HepG2 (cell line): ENCODE results near the gene HMCN1. TPM values are rescaled to one million over a fixed set of nuclear protein-coding genes. Genes with fewer than 3 reads are reported as not detected.

ENCODE experiments used
- ATAC-seq: fragments of 200-7000 bp; cut with Tn5 transposase; 3 replicates; pipeline ENCODE4 v1.9.1; 2020; ENCODE audit warnings: mild to moderate bottlenecking, moderate library complexity
- BruUV-seq: library from RNA; stranded (reverse); fragments of 400-500 nt; replicated peaks from 2 replicates; lab custom pipeline; 2021; lab: Mats Ljungman, UMichigan
- CTCF ChIA-PET: fragments of 300-600 bp; formaldehyde crosslinking; extraction: SDS; loops from one replicate; lab custom pipeline; 2021; ENCODE audit warnings: low total read pairs, inconsistent platforms, low intra/inter-chr PET ratio; lab: Yijun Ruan, JAX
- POLR2A ChIA-PET: fragments of 350-600 bp; sonication (Branson Sonifier 250); formaldehyde crosslinking; loops from one replicate; lab custom pipeline; 2020; ENCODE audit warnings: antibody characterized with exemption, inconsistent platforms; lab: Yijun Ruan, JAX
- DNase-seq: peaks from one replicate; pipeline ENCODE4 v3.0.0-alpha.2; 2015; ENCODE audit warnings: low spot score
- FAIRE-seq: peaks from 3 replicates; lab custom pipeline; 2011; peaks lifted over from hg19 to GRCh38; lab: Jason Lieb, UNC
- H2AFZ ChIP-seq: one replicate; pipeline ENCODE4 v1.6.1; 2011; ENCODE audit warnings: low read length, inconsistent platforms
- H3K27ac ChIP-seq: fragments of 300-600 bp; 3 replicates; pipeline ENCODE4 v1.8.0; 2011; ENCODE audit warnings: mixed run types, mild to moderate bottlenecking, mixed read lengths, low read length, inconsistent platforms; ENCODE audit not compliant: insufficient read depth; ENCODE audit errors: extremely low read length
- H3K27me3 ChIP-seq, 2 experiments: fragments of 200-600 bp in 1 of 2; 2 replicates in 1 of 2; 3 replicates in 1 of 2; pipeline versions ENCODE4 v1.6.0 to v1.8.0; 2011; ENCODE audit warnings: low read length in 2 of 2, mild to moderate bottlenecking in 2 of 2, moderate library complexity in 2 of 2, inconsistent platforms in 1 of 2; ENCODE audit not compliant: insufficient read depth in 2 of 2, control insufficient read depth in 1 of 2
- H3K36me3 ChIP-seq, 2 experiments: fragments of 200-600 bp in 1 of 2; replicated peaks in 1 of 2; 2 replicates in 1 of 2; 3 replicates in 1 of 2; pipeline versions ENCODE4 v1.5.1 to v1.8.0; 2011; ENCODE audit warnings: low read length in 2 of 2, inconsistent platforms in 1 of 2; ENCODE audit not compliant: insufficient read depth in 2 of 2, control insufficient read depth in 1 of 2
- H3K4me1 ChIP-seq: 2 replicates; pipeline ENCODE4 v1.5.1; 2012; ENCODE audit warnings: low read length, inconsistent platforms; ENCODE audit not compliant: insufficient read depth
- H3K4me2 ChIP-seq: 2 replicates; pipeline ENCODE4 v1.6.0; 2011; ENCODE audit warnings: low read depth, low read length, inconsistent platforms
- H3K4me3 ChIP-seq, 3 experiments: fragments of 200-600 bp in 1 of 3; sonication (generic), shearing (Covaris generic) in 1 of 3; replicated peaks in 1 of 3; 2 replicates each; pipeline ENCODE4 v1.5.1; 2011 to 2016; ENCODE audit warnings: low read length in 3 of 3, inconsistent platforms in 2 of 3, low read depth in 2 of 3, mild to moderate bottlenecking in 2 of 3, control low read depth in 1 of 3, mixed read lengths in 1 of 3; ENCODE audit not compliant: insufficient read depth in 1 of 3
- H3K79me2 ChIP-seq: one replicate; pipeline ENCODE4 v1.6.1; 2011; ENCODE audit warnings: low read length, inconsistent platforms; ENCODE audit not compliant: insufficient read depth
- H3K9ac ChIP-seq: 2 replicates; pipeline ENCODE4 v1.6.0; 2011; ENCODE audit warnings: mild to moderate bottlenecking, low read depth, low read length, inconsistent platforms; ENCODE audit not compliant: insufficient read depth
- H3K9me3 ChIP-seq: 2 replicates; pipeline ENCODE4 v1.5.1; 2012; ENCODE audit warnings: mild to moderate bottlenecking, low read length
- H4K20me1 ChIP-seq: 2 replicates; pipeline ENCODE4 v1.6.0; 2011; ENCODE audit warnings: inconsistent platforms, mild to moderate bottlenecking, low read length, moderate library complexity; ENCODE audit not compliant: insufficient read depth
- KDM1A ChIP-seq: IDR thresholded peaks from 2 replicates; pipeline ENCODE4 v1.6.1; 2016; ENCODE audit warnings: missing compliant biosample characterization
- NBN ChIP-seq: fragments of 450-650 bp; conservative IDR thresholded peaks from 2 replicates; pipeline ENCODE4 v1.6.1; 2017
- SNAPC2 ChIP-seq: sonication (generic); formaldehyde crosslinking; IDR thresholded peaks from 2 replicates; pipeline ENCODE4 v1.8.1; 2022; ENCODE audit warnings: mild to moderate bottlenecking, missing genetic modification reagents
- ZBTB42 ChIP-seq: sonication (generic); formaldehyde crosslinking; IDR thresholded peaks from 2 replicates; pipeline ENCODE4 v1.5.0; 2020; ENCODE audit warnings: mild to moderate bottlenecking, missing genetic modification reagents
- WGBS: methylation state at CpG from one replicate; pipeline ENCODE4 v1.1.6; 2017; ENCODE audit warnings: low lambda C conversion rate; 5-methylcytosine and 5-hydroxymethylcytosine counted together
- in situ Hi-C: cut with HindIII; loops from 2 replicates; pipeline ENCODE4 v1.10.0; 2017; ENCODE audit warnings: low pct_unique_long_range_greater_than_20kb; ENCODE audit not compliant: extremely low pct_ligation_motif_present
- intact Hi-C: fragments of 100-400 bp; cut with micrococcal nuclease; formaldehyde crosslinking; loops from one replicate; pipeline ENCODE4 v1.10.0; 2022; ENCODE audit not compliant: unreplicated experiment
- polyA plus RNA-seq, 8 experiments: library from polyadenylated mRNA; depleted of rRNA in 3 of 8; stranded (reverse) in 7 of 8; unstranded in 1 of 8; fragments of >200 nt; fragmentation: Illumina TruSeq in 4 of 8; extraction: Trizol in 4 of 8; gene quantifications; 2 replicates each; pipeline versions ENCODE4 v1.2.1 to v1.2.3, GENCODE V29; 2011 to 2016; ENCODE audit warnings: low read depth in 4 of 8, missing spikeins in 1 of 8, mixed read lengths in 1 of 8; ENCODE audit not compliant: insufficient read depth in 1 of 8
- total RNA-seq, 5 experiments: library from RNA; depleted of rRNA; stranded (reverse); fragments of >200 nt; fragmentation: Illumina TruSeq; extraction: Trizol; gene quantifications; 2 replicates each; pipeline ENCODE4 v1.2.3, GENCODE V29; 2016; ENCODE audit warnings: low read depth in 1 of 5
- TF ChIP-seq, protein P1 (sequence below): sonication (generic); formaldehyde crosslinking; IDR thresholded peaks from 2 replicates; pipeline ENCODE4 v1.8.1; 2022; ENCODE audit warnings: low read depth, mild to moderate bottlenecking, missing genetic modification reagents
- TF ChIP-seq, protein P2 (sequence below): sonication (generic); formaldehyde crosslinking; IDR thresholded peaks from 2 replicates; pipeline ENCODE4 v1.4.0; 2020; ENCODE audit warnings: missing genetic modification reagents
- TF ChIP-seq, protein P3 (sequence below): sonication (generic); formaldehyde crosslinking; IDR thresholded peaks from 2 replicates; pipeline ENCODE4 v1.8.0; 2022; ENCODE audit warnings: missing genetic modification reagents, mild to moderate bottlenecking, borderline replicate concordance
- TF ChIP-seq, protein P4 (sequence below): sonication (generic); formaldehyde crosslinking; IDR thresholded peaks from 2 replicates; pipeline ENCODE4 v1.5.1; 2020; ENCODE audit warnings: missing genetic modification reagents, mild to moderate bottlenecking, borderline replicate concordance

The HMCN1 gene
- total and polyA plus RNA-seq, 2 of the 13 experiments (the other 11 are each of a cell fraction or from before 2014, with no cell fraction given) = 0.03 TPM; not detected in 1

DNA sequence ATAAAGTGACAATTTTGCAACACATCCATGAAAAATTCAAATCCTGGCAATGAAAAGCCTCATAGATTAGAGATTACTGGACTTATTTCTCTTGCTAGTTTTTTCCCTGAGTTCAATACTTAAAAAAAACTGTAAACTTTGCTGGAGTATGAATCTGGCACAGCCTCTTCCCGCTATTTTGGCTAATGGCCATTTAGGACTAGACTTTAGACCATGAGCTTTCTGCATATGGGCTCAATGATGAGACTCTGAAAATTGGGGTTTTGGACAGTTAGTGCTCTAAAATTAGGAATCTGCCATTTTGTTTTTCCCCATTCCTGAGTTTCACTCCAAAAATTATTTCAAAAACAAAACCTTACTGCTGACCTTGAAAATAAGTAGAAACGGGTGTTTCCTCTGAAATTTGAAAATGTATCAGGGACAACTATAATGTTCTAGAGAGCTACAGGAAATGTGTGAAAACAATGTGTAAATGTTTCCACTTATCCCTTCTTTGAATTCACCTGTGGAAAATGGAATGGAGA is 137.5 kb downstream of the HMCN1 start:
- no TSS peak for BruUV-seq
- no peaks in the 10 kb centered on the region for H3K27me3 ChIP-seq
- intact Hi-C loops = no loop called here
- H3K79me2 ChIP-seq = no peaks in the 10 kb centered on the region
- in situ Hi-C loops = no loop called here
- DNase-seq (no peak), ATAC-seq (no peak), FAIRE-seq (no peak)
- 2% methylated on average over 2 of the region's 2 CpGs for WGBS
- no peaks in the 10 kb centered on the region for H4K20me1 ChIP-seq
- no peak overlapping the region for H2AFZ ChIP-seq
- H3K9me3 ChIP-seq = no peaks in the 10 kb centered on the region
- no peak overlapping the region for H3K9ac ChIP-seq
- no peaks in the 10 kb centered on the region for H3K4me1 ChIP-seq
- POLR2A ChIA-PET = no interaction called here
- no peaks in the 10 kb centered on the region for H3K36me3 ChIP-seq
- no peak overlapping the region for H3K27ac ChIP-seq
- TF ChIP-seq, protein P1, sequence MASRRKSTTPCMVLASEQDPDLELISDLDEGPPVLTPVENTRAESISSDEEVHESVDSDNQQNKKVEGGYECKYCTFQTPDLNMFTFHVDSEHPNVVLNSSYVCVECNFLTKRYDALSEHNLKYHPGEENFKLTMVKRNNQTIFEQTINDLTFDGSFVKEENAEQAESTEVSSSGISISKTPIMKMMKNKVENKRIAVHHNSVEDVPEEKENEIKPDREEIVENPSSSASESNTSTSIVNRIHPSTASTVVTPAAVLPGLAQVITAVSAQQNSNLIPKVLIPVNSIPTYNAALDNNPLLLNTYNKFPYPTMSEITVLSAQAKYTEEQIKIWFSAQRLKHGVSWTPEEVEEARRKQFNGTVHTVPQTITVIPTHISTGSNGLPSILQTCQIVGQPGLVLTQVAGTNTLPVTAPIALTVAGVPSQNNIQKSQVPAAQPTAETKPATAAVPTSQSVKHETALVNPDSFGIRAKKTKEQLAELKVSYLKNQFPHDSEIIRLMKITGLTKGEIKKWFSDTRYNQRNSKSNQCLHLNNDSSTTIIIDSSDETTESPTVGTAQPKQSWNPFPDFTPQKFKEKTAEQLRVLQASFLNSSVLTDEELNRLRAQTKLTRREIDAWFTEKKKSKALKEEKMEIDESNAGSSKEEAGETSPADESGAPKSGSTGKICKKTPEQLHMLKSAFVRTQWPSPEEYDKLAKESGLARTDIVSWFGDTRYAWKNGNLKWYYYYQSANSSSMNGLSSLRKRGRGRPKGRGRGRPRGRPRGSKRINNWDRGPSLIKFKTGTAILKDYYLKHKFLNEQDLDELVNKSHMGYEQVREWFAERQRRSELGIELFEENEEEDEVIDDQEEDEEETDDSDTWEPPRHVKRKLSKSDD (CRISPR knock-in tag) = no peak
- CTCF ChIA-PET = no interaction called here
- no peak overlapping the region for H3K4me3 ChIP-seq
- no peak overlapping the region for H3K4me2 ChIP-seq

DNA sequence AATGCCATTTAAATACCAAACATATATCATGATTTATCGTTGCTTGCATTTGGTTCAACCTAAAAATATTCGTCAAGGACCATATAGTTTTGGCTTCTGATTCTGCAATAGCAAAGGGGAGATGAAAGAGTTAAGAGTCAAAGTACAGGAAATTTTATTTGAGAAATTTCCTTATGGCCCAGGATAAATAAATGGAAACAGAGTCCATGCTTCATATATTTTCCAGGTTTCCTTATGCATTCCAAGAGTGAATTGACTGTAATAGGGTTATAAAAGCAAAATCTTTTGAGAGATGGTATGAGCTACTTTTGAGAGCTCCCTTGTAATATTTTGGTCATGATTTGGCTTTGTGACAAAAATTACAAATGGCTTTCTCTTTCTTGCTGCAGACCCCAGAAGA is 140.1 kb downstream of the HMCN1 start:
- 0% methylated on average over 2 of the region's 2 CpGs for WGBS
- in situ Hi-C loops (no loop called here), intact Hi-C loops (no loop called here)
- no TSS peak for BruUV-seq
- DNase-seq (no peak), FAIRE-seq (no peak), ATAC-seq (no peak)
- Histone ChIP-seq H3K4me1 (no peaks in the 10 kb centered on the region), H3K79me2 (no peaks in the 10 kb centered on the region), H3K4me3 (no peak overlapping the region), H3K4me2 (no peak overlapping the region), H3K27me3 (no peaks in the 10 kb centered on the region), H3K9me3 (no peaks in the 10 kb centered on the region), H3K27ac (no peak overlapping the region), H2AFZ (no peak overlapping the region), H4K20me1 (no peaks in the 10 kb centered on the region), H3K36me3 (no peaks in the 10 kb centered on the region), H3K9ac (no peak overlapping the region)
- CTCF ChIA-PET = no interaction called here
- POLR2A ChIA-PET = no interaction called here
- TF ChIP-seq, protein P2, sequence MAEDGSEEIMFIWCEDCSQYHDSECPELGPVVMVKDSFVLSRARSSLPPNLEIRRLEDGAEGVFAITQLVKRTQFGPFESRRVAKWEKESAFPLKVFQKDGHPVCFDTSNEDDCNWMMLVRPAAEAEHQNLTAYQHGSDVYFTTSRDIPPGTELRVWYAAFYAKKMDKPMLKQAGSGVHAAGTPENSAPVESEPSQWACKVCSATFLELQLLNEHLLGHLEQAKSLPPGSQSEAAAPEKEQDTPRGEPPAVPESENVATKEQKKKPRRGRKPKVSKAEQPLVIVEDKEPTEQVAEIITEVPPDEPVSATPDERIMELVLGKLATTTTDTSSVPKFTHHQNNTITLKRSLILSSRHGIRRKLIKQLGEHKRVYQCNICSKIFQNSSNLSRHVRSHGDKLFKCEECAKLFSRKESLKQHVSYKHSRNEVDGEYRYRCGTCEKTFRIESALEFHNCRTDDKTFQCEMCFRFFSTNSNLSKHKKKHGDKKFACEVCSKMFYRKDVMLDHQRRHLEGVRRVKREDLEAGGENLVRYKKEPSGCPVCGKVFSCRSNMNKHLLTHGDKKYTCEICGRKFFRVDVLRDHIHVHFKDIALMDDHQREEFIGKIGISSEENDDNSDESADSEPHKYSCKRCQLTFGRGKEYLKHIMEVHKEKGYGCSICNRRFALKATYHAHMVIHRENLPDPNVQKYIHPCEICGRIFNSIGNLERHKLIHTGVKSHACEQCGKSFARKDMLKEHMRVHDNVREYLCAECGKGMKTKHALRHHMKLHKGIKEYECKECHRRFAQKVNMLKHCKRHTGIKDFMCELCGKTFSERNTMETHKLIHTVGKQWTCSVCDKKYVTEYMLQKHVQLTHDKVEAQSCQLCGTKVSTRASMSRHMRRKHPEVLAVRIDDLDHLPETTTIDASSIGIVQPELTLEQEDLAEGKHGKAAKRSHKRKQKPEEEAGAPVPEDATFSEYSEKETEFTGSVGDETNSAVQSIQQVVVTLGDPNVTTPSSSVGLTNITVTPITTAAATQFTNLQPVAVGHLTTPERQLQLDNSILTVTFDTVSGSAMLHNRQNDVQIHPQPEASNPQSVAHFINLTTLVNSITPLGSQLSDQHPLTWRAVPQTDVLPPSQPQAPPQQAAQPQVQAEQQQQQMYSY = no peak
- TF ChIP-seq NBN = no peak
- TF ChIP-seq, protein P3, sequence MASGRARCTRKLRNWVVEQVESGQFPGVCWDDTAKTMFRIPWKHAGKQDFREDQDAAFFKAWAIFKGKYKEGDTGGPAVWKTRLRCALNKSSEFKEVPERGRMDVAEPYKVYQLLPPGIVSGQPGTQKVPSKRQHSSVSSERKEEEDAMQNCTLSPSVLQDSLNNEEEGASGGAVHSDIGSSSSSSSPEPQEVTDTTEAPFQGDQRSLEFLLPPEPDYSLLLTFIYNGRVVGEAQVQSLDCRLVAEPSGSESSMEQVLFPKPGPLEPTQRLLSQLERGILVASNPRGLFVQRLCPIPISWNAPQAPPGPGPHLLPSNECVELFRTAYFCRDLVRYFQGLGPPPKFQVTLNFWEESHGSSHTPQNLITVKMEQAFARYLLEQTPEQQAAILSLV = no peak
- TF ChIP-seq SNAPC2 (CRISPR knock-in tag) = no peak
- TF ChIP-seq ZBTB42 (CRISPR knock-in tag) = no peak
- TF ChIP-seq KDM1A (CRISPR knock-in tag) = no peak
- TF ChIP-seq, protein P4, sequence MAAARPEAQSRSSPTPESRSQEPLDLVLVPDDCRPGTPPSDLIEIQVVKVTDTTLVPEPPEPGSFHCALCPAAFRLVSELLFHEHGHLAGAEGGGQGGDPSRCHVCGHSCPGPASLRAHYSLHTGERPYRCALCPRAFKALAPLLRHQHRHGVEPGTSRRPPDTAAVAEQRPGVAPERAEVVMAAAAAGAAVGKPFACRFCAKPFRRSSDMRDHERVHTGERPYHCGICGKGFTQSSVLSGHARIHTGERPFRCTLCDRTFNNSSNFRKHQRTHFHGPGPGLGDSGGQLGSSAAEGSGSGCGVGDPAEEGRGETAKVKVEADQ = no peak
